ENCODE measurements around the gene MARVELD2.
"Not testable (repeated sequence)": the region's sequence is repeated elsewhere in the genome, so short reads cannot be mapped to it uniquely, and the experiment has no call there.

Gene MARVELD2, protein sequence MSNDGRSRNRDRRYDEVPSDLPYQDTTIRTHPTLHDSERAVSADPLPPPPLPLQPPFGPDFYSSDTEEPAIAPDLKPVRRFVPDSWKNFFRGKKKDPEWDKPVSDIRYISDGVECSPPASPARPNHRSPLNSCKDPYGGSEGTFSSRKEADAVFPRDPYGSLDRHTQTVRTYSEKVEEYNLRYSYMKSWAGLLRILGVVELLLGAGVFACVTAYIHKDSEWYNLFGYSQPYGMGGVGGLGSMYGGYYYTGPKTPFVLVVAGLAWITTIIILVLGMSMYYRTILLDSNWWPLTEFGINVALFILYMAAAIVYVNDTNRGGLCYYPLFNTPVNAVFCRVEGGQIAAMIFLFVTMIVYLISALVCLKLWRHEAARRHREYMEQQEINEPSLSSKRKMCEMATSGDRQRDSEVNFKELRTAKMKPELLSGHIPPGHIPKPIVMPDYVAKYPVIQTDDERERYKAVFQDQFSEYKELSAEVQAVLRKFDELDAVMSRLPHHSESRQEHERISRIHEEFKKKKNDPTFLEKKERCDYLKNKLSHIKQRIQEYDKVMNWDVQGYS

DNA sequence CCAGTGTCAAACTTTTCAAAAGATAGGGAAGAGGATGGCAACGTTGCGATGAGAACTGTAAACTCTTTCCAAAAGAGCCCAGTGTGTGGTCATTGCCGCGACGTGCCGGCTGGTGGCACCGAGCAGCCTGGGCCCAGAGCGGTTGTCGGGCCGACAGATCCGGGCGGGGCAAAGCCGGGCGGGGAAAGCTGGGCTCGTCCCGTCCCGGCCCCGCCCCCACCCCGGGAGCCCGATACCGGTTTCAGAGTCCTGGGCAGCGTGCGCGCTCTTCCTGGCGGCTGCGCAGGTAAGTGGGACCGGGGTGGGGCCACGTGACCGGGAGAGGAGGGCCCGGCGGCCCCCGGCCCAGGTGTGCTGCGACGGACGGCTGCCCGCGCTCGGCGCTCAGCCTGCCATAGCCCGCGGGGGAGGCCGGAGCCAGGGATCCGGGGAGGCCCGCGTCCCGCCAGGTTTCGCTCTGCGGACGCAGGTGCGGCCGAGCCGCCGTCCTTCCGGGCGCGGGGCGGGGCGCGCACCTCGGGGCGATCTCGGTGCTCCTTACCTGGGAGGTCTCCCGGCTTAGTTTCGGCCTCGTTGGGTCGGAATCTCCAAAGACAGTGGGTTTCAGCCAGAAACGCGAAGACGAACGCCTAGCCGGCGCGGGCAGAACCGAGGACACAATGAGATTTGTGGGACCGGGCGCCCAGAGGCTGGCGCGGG is at the start of gene MARVELD2:
TSS of gene MARVELD2 (plus strand) at position 232 of the 699 bp plus-strand sequence. CDS start 4,270 bp downstream, outside the sequence.
- peak; percentile 54 to 67 for DNase-seq

DNA sequence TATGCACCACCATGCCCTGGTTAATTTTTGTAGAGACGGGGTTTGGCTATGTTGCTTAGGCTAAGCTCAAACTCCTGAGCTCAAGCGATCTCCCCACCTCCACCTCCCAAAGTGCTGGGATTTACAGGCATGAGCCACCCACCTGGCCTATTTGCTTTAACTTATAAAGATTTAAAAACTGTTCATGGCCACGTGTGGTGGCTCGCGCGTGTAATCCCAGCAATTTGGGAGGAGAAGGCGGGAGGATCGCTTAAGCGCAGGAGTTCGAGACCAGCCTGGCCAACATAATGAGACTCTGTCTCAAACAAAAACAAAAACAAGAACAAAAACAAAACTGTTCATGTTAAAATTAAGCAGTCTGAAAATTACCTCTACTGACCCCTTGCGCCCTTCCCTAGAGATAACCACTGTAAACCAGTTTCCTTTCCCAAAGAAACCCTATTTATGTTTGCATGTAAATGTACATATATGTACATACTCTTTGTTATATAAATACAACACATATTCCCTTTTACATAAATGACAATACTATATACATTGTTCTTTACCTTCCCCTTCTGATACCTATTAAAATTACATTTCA is 47.1 kb upstream of the MARVELD2 start:
- DNase-seq: no peak

DNA sequence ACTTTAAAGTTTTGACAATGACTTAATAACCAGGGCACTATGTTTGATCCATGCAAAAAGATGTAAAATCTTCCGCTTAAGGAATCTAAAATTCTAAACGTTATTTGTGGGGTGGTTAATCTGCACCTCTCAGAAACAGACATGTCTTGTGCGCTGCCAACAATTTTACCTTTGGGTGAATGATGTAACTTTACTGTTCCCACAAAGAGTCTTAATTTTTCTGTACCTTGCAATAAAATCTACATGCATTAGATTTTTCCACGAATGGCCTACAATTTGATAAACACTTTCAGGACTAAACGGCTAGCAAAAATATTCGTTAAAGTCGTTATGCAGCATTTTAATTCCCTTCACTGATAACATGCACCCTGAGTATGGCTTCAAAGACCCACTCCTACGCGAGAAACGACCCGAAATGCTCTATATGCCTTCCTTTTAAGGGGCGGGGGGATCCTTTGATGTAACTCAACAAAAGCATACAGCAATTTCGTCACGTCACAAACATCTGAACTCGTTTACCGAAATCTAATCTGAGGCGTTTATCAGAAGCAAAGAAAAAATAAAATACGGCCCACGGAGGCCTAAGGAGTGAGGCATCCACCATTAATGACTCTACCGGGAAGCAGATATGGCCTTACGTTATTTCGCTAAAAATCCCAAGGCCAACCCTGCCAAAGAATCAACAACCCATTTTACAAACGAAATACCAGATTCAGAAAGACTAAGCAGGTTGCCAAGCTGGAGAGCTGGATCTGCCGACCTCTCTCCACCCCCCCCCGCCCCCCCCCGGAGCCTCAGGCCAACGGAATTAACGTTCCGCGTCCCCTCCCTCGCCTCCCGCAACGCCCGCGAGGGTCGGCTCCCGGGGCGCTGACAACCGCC is 46.2 kb upstream of the MARVELD2 start:
- DNase-seq: peak in 1 of 2 experiments; percentile 0

DNA sequence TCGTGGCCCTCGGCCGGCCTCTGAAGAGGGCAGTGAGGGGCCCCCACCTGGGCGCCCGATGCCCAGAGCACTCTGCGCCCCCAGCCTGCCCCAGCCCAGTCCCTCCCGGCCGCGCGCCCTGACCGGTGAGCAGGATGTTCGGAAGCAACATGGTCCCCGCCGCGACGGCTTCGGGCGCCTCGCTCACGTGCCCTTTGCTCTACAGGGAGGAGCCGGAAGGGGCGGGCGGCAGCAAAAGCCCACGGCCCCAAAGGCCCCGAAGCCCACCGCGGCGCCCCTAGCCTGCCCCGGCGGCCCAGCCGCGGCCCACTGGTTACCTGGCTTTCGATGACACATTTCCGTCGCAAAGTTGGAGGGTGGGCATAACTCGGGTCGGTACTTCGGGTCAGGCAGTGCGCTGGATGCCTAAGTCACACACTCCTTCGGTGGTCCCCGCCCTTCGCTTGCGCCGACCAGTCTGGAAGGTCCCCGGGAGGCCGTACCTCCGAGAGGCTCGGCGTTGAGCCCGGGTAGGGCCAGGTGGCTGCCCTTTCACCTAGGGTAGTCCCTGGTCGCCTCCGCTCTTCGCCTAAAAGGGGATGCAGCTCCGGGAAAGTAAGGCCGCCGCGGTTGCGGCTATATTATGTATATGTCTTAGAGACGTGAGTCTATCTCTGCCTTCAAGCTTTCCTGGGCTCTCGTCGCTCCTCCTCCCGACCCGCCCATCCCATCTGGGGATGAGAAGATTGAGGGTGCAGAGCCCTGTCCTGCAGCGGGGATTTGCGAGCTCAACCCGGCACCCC is 45.4 kb upstream of the MARVELD2 start, which contains the start of the genes AK6, RAD17 and TAF9:
TSS of gene AK6 (minus strand) at position 181 of the 782 bp plus-strand sequence. CDS start at position 151, 30 bp downstream.
TSS of gene RAD17 (plus strand) at position 479 of the 782 bp plus-strand sequence. CDS start 2,391 bp downstream, outside the sequence.
TSS of gene TAF9 (minus strand) at position 181 of the 782 bp plus-strand sequence. CDS start 3,783 bp downstream, outside the sequence.
- DNase-seq: peak; percentile 70 to 85

DNA sequence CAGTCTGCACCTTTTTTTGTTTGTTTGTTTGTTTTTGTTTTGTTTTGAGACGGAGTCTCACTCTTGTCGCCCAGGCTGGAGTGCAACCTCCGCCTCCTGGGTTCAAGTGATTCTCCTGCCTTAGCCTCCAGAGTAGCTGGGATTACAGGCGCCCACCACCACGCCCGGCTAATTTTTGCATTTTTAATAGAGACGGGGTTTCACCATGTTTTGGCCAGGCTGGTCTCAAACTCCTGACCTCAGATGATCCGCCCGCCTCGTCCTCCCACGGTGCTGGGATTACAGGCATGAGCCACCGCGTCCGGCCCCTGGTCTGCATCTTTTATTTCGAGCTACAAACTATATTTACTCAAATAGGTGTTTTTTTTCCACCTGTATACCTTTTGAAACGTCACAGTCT is 44.6 kb upstream of the MARVELD2 start:
- DNase-seq: not testable (repeated sequence)

DNA sequence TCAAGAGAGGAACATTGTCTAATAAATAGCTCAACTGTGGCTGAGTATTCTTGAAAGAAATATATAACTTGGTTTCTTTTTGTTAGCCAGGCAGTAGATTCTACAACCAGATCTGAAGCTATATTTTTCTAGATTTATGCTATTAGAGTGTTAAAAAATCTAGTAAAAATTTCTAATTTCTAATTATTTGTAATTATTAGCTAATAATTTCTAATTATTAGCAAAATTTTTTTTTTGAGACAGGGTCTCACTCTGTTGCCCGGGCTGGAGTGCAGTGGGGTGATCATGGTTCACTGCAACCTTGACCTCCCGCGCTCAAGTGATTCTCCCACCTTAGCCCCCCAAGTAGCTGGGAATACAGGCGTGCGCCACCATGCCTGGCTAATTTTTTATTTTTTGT is 42.5 kb upstream of the MARVELD2 start:
- no peak for DNase-seq

DNA sequence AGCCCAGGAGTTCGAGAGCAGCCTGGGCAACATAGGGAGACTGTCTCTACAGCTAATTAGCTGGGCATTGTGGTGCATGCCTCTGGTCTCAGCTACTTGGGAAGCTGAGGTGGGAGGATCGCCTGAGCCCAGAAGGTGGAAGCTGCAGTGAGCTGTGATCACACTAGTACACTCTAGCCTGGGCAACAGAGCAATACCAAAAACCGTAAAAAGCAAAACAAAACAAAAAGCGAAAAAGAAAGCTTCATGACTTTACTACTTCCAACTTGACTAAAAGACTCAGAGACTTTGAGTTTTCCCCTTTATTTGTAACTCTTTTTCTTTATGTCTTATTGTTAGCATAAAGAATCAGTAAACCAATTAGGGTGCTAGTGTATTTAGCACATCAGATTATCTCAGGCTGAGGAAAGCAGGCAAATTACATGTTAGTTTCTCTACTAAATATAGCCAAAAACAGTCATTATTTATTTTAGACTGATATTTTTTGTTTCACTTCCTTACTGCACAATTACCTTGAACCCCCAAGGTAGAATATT is 39.9 kb upstream of the MARVELD2 start:
- no peak for DNase-seq

DNA sequence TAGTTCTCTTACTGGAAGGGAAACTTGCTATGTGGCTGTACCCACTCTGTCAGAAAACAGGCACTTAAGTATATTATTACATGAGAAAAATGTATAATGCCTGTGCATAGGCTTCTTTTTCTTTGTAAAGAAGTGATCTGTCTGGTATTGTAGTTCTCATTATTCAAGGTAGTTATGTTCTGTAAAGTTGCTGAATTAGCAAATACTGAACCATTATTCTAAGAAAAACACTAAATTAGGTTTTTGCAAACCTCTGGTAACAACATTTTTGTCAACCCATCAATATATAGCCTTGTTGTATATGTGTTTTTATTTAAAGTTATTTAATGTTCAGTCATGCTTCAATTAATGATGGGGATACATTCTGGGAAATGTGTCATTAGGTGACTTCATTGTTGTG is 36.5 kb upstream of the MARVELD2 start:
- no peak for DNase-seq

DNA sequence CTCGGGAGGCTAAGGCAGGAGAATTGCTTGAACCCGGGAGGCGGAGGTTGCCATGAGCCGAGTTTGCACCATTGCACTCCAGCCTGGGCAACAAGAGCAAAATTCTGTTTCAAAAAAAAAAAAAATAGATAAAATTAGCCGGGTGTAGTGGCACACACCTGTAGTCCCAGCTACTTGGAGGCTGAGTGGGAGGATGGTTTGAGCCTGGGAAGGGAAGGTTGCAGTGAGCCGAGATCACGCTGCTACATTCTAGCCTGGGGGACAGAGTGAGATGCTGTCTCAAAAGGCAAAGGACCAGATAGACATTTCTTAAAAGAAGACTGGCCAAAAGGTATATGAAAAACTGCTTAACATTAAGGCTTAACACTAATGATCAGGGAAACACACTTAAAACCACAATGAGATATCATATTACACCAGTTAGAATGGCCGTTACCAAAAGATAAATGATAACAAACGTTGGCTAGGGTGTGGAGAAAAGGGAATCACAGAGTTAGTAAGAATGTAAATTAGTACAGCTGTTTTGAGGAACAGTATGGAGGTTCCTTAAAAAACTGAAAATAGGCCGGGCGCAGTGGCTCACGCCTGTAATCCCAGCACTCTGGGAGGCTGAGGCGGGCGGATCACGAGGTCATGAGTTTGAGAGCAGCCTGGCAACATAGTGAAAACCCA is 10.1 kb upstream of the MARVELD2 start:
- no peak for DNase-seq

DNA sequence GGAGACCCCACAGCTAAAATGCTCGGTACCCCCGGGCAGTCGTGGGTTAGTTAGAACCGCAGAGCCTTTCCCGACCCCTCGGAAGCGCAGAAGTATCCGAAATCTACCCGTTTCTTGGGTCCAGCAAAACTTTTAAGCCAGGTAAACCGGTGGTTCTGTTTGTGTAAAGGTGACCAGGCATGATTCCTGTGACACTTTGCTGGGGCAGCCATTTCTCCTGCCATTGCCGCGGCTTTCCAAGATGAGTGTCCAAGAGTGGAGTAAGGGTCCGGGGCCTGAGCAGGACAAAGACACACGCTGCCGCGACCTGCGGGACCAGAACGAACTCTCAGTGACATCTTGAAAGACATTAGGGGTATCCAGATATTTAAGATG is 655 bp downstream of the MARVELD2 start:
- no peak for DNase-seq

DNA sequence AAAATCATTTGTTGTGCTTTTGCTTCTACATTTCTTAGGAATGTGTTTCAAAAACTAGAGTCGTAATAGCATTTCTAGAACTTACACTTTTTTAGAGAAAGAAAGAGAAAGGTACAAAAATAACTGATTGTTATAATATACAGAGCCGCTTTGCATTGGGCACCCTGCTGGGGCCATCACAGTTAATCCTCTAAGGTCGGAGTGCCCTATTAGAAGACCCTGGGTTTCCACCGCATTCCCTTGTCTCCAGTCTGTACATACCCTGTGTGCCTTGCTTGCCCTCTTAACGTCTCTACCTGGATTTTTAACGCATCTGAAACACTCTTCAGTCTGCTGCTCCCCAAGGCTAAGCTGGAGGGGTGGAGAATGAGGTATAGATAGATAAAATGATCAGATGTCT is 1.3 kb downstream of the MARVELD2 start:
- no peak for DNase-seq

DNA sequence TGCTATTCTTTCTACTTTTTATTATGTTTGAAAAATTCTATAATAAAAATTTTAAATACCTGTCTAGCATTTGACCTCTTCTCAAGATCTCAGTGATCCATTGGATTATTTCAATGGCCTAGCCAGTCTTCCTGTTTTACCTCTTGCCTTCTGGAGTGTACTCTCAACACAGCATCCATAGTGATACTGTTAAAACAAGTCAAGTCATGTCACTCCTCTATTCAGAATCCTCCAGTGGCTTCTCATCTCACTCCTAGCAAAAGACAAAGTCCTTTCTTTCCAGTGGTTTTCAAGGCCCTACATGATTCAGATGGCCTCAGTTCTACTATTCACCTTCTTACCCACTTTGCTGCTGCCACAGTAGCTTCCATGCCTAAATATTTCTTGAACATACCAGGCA is 1.8 kb downstream of the MARVELD2 start:
- DNase-seq: no peak

DNA sequence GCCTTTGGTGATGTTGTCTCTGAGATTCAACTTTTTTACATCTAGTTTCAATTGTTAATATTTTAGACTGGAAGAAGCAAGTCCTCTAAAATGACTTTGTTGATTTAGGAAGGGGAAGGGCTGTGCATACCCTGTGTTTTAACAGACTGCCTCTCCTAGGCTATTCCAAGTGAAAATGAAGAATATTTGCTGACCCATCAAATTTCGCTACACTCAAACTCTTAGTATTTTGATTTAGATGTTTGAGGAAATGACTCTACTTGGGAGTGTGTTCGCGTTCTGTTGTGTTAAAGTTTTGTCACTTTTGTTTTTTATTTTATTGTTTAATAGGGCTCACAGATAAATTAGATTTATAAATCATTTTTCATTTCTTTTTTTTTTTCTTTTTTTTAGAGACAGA is 3.6 kb downstream of the MARVELD2 start:
- no peak for DNase-seq

DNA sequence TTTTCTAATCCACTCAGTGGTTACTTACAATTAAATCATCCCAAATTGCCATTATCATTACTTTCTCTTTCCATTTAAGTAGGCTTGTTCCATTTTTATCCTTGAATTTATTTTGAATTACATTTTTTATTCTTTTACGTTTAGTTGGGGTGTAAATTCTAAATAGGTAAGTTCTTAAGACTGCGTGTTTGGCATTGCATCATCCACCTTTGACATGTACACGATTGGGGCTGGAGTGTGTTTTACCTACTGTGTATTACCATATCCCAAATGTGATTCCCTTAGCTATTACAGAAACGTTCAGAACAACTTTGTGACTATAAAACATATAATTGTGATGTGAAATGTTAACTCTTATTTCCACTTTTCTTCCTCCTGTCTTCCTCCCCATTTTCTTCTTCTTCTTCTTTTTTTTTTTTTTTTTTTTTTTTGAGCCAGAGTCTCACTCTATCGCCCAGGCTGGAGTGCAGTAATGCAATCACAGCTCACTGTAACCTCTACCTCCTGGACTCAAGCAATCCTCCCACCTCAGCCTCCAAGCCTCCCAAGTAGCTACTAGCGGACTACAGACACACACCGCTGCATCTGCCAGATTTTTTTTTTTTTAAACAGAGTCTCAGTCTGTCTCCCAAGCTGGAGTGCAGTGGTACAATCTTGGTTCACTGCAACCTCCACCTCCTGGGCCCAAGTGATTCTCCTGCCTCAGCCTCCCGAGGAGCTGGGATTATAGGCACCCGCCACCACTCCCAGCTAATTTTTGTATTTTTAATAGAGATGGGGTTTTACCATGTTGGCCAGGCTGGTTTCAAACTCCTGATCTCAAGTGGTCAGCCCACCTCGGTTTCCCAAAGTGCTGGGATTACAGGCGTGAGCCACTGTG is 16.7 kb downstream of the MARVELD2 start:
- no peak for DNase-seq

DNA sequence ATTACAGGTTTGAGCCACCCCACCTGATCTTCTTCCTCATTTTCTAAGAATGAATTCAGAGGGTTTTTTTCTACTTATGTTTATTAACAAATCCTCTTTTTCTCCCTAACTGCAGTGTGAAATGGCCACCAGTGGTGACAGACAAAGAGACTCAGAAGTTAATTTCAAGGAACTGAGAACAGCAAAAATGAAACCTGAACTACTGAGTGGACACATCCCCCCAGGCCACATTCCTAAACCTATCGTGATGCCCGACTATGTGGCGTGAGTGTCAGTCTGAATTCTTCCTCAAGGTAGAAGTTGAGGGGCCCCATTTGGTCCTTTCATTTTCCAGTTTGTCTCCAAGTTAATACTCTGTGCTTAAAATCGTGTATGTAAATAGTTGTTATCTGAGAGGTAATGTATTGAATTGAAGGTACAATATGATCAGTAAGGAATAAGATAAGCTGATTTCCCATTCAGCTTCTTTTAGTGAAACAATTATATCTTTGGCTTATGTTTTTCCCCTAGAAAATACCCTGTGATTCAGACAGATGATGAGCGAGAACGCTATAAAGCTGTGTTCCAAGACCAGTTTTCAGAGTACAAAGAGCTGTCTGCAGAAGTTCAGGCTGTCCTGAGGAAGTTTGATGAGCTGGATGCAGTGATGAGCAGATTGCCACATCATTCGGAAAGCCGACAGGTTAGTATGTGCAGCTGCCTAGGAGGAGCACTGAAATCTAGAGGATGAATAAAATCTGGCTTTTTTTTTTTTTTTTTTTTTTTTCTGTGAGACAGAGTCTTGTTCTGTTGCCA is 17.7 kb downstream of the MARVELD2 start:
- no peak for DNase-seq

DNA sequence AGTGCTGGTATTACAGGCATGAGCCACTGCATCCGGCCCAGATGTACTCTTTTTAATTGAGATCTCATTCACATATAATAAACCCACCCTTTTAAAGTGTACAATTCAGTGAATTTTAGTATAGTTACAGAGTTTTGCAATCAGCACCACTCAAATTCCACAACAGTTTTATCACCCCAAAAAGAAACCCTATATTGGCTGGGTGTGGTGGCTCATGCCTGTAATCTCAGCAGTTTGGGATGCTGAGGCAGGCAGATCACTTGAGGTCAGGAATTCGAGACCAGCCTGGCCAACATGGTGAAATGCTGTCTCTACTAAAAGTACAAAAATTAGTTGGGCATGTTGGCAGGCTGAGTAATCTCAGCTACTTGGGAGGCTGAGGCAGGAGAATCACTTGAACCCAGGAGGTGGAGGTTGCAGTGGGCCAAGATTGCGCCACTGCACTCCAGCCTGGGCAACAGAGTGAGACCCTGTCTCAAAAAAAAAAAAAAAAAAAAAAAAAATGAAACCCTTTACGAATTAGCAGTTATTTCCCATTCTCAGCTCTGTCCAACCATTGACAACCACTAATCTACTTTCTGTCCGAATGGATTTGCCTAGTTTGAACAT is 20.5 kb downstream of the MARVELD2 start:
- DNase-seq: not testable (repeated sequence)

DNA sequence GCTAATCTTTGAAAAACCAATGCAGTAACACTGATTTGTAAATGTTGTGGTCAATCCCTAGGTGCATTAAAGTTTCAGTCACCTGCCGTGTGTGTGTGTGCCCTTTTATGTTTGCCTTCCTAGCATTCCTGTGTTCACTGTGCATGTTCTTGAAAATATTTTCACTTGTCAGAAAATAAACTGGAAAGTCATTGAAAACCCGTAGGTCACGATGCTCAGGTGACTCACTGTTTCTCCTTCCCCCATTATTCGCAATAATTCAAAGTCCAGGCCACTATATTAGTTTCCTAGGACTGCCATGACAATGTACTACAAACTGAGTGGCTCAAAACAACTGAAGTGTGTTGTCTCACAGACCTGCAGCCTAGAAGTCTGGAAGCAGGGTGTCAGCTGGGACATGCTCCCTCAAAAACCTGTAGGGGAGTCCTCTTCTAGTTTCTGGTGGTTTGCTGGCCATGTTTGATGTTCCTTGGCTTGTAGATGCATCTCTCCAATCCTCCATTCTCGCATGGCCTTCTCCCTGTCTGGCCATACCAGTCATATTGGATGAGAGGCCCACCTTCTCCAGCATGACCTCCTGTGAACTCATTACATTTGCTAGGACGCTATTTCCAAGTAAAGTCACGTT is 29.3 kb downstream of the MARVELD2 start:
- DNase-seq: no peak

DNA sequence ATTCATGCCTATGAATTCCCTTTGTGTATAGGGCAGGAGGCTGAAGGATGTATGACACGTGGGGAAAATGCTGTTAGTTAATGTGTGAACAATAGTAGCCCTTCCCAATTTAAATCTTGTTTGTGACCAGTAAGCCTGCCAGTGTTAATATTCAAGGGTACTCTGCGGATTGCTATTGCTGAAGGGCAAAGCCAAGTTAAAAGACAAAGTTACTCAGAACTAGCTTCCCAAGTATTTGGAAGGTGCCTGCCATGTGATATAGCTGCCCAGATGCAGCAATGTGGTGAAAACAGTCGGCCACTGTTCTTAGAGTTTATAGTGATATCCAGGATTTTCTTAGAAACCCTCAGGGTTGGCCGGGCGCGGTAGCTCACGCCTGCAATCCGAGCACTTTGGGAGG is 34.6 kb downstream of the MARVELD2 start:
- DNase-seq: no peak

All from NCI-H1930 (cell line).